GM18861 (cell line): ENCODE measurements around the gene DMD.

ENCODE experiments used
- ATAC-seq: cut with Tn5 transposase; IDR thresholded peaks from one replicate; pipeline ENCODE4 v1.9.1; 2021; ENCODE audit not compliant: unreplicated experiment

The DMD gene

GRCh38 chrX:31092970-31093638, 2118.2 kb downstream of the DMD start:
- peak; percentile 65 for ATAC-seq

- no peak for ATAC-seq
Measured at GRCh38 chrX:31092476-31092875, 2118.9 kb downstream of the DMD start.

- no peak for ATAC-seq
Measured at GRCh38 chrX:31091819-31092218, 2119.5 kb downstream of the DMD start.

- no peak for ATAC-seq
Measured at GRCh38 chrX:31074522-31074921, 2136.8 kb downstream of the DMD start.

GRCh38 chrX:31071725-31072124, 2139.6 kb downstream of the DMD start, which contains the start of gene FTHL17:
FTHL17 (minus strand) TSS chrX:31072041; CDS start chrX:31071953, 88 bp downstream.
- ATAC-seq, result no peak

- ATAC-seq, result no peak
Measured at GRCh38 chrX:31071262-31071661, 2140.1 kb downstream of the DMD start.

GRCh38 chrX:31070057-31070468, 2141.3 kb downstream of the DMD start:
- peak; percentile 56 for ATAC-seq
